SK-N-MC (cell line): ENCODE results near the gene MYL2.

Experiments
- EZH2 ChIP-seq: fragments of 200-600 bp; sonication (generic); IDR thresholded peaks from one replicate; pipeline ENCODE4 v1.6.1; 2017; ENCODE audit warnings: antibody characterized with exemption
- POLR2AphosphoS5 ChIP-seq: IDR thresholded peaks from 2 replicates; pipeline ENCODE4 v1.6.1; 2012; ENCODE audit warnings: mild to moderate bottlenecking, low read depth, low read length, borderline replicate concordance

- TF ChIP-seq POLR2AphosphoS5 (no peak), EZH2 (no peak)
These were observed 7.0 kb downstream of the MYL2 start for GRCh38 chr12:110913119-110914056.
